ENCODE results near the gene ARHGAP4. TPM values are rescaled to one million over a fixed set of nuclear protein-coding genes. Genes with fewer than 3 reads are reported as not detected.

ARHGAP4 gene
- total and polyA plus RNA-seq, 10 of the 15 experiments (the other 5 are each of a cell fraction or from before 2014, with no cell fraction given) = 0.71 to 120 (median 44.3) TPM

DNA sequence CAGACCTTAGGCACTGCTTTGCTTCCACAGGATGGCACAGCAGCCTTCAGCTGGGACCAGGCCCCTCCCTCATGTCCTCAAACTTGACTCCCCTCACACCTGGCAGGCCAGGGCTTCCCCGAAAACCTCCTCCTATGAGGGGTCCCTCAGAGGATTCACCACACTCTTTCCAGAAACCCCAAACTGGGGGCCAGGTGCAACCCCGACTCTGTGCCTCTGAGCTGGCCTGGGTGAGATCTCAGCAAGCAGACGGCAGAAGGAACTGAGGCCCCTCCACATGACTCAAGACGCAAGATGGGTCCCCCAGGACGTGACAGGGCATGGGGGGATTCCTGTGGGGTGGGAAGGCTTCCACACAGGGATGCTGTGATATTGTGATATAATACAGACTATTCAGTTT is 39.3 kb upstream of the ARHGAP4 start:
- Histone ChIP-seq H2AFZ (ENCODE audit: control insufficient read depth, low read depth, low read length) (no peak overlapping the region), H3K27ac (ENCODE audit: control insufficient read depth, insufficient read depth) (no peak overlapping the region), H3K9ac (ENCODE audit: control insufficient read depth, insufficient read depth, low read length) (no peak overlapping the region), H3K9me3 (replicated peaks; ENCODE audit: control insufficient read depth, insufficient read depth, low read length) (no peaks in the 10 kb centered on the region), H4K20me1 (ENCODE audit: control insufficient read depth, insufficient read depth) (no peaks in the 10 kb centered on the region; the same call in 1 of the 2 replicates), H3K4me1 (ENCODE audit: control insufficient read depth, insufficient read depth, low read length) (peaks cover 9% of the 10 kb centered on the region), H3K79me2 (ENCODE audit: control insufficient read depth, insufficient read depth, low read length) (peaks cover 60% of the 10 kb centered on the region), H3K27me3 (replicated peaks in 1 of 2; ENCODE audit: control insufficient read depth in 2 of 2, insufficient read depth in 2 of 2, low read length in 1 of 2) (no peaks in the 10 kb centered on the region), H3K36me3 (ENCODE audit: control insufficient read depth in 2 of 2, insufficient read depth in 2 of 2, low read length in 1 of 2) (peaks cover 12 to 30% of the 10 kb centered on the region in 2 experiments), H3K4me2 (ENCODE audit: control insufficient read depth, insufficient read depth) (no peak overlapping the region), H3K4me3 (no peak overlapping the region)
- intact Hi-C loops (cut with micrococcal nuclease; ENCODE audit: unreplicated experiment) = no loop called here
- in situ Hi-C loops (cut with MboI) = loop anchor here (10.0 kb wide), 1 partner anchor 1011 kb away; no protein-coding TSS in a partner anchor
- POLR2A ChIA-PET = interaction anchor here (1.7 to 7.9 kb wide), 2 partner anchors 20 to 38 kb away, joined by 3 to 68 read pairs; partner anchors contain the start of gene ARHGAP4
- FAIRE-seq = no peak
- SMC1A ChIA-PET (ENCODE audit: uncharacterized antibody, unreplicated experiment) = no interaction called here
- WGBS (ENCODE audit: insufficient coverage, insufficient replicate concordance, low lambda C conversion rate, missing lambda C conversion rate) = 63% methylated on average over 5 of the region's 5 CpGs
- RAD21 ChIA-PET (ENCODE audit: unreplicated experiment) = interaction anchor here (0.7 kb wide), 1 partner anchor 21 kb away, joined by 3 read pairs; the partner anchor contains the start of gene RENBP
- DNase-seq (ENCODE audit: low read depth, low spot score) = no peak
- no TSS peak for BruUV-seq (replicated peaks)
- ATAC-seq = no peak
- CTCF ChIA-PET = interaction anchor here (5.4 to 5.5 kb wide), 2 partner anchors 18 to 41 kb away, joined by 31 to 40 read pairs; no protein-coding TSS in a partner anchor
- TF ChIP-seq TCF3 (IDR thresholded peaks at IDR 0.05; ENCODE audit: borderline replicate concordance, insufficient read depth, low read depth, low read length) (no peak), YBX1 (IDR thresholded peaks at IDR 0.05) (no peak), LARP7 (IDR thresholded peaks at IDR 0.05) (no peak), JUND (IDR thresholded peaks at IDR 0.05; ENCODE audit: low read depth, low read length) (no peak), POLR2A (IDR thresholded peaks at IDR 0.05; ENCODE audit: low read depth, low read length) (no peak), NRF1 (conservative IDR thresholded peaks at IDR 0.05; ENCODE audit: low read depth, low read length) (no peak), RAD21 (IDR thresholded peaks at IDR 0.05; ENCODE audit: insufficient read depth, low read depth, low read length) (no peak), MYC (IDR thresholded peaks at IDR 0.05; ENCODE audit: insufficient read depth, insufficient read length, insufficient replicate concordance, low read length, severe bottlenecking) (no peak), TARDBP (IDR thresholded peaks at IDR 0.05; ENCODE audit: borderline replicate concordance) (no peak), IKZF1 (conservative IDR thresholded peaks at IDR 0.05) (no peak), SREBF2 (IDR thresholded peaks at IDR 0.05; ENCODE audit: low read length) (no peak), NR2C2 (IDR thresholded peaks at IDR 0.05; ENCODE audit: borderline replicate concordance, control insufficient read depth, insufficient read length, low read depth) (no peak), ZNF622 (IDR thresholded peaks at IDR 0.05) (no peak)
- TF ChIP-seq, protein P1, sequence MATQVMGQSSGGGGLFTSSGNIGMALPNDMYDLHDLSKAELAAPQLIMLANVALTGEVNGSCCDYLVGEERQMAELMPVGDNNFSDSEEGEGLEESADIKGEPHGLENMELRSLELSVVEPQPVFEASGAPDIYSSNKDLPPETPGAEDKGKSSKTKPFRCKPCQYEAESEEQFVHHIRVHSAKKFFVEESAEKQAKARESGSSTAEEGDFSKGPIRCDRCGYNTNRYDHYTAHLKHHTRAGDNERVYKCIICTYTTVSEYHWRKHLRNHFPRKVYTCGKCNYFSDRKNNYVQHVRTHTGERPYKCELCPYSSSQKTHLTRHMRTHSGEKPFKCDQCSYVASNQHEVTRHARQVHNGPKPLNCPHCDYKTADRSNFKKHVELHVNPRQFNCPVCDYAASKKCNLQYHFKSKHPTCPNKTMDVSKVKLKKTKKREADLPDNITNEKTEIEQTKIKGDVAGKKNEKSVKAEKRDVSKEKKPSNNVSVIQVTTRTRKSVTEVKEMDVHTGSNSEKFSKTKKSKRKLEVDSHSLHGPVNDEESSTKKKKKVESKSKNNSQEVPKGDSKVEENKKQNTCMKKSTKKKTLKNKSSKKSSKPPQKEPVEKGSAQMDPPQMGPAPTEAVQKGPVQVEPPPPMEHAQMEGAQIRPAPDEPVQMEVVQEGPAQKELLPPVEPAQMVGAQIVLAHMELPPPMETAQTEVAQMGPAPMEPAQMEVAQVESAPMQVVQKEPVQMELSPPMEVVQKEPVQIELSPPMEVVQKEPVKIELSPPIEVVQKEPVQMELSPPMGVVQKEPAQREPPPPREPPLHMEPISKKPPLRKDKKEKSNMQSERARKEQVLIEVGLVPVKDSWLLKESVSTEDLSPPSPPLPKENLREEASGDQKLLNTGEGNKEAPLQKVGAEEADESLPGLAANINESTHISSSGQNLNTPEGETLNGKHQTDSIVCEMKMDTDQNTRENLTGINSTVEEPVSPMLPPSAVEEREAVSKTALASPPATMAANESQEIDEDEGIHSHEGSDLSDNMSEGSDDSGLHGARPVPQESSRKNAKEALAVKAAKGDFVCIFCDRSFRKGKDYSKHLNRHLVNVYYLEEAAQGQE (IDR thresholded peaks at IDR 0.05; ENCODE audit: low read depth, low read length) = no peak
- TF ChIP-seq, protein P2, sequence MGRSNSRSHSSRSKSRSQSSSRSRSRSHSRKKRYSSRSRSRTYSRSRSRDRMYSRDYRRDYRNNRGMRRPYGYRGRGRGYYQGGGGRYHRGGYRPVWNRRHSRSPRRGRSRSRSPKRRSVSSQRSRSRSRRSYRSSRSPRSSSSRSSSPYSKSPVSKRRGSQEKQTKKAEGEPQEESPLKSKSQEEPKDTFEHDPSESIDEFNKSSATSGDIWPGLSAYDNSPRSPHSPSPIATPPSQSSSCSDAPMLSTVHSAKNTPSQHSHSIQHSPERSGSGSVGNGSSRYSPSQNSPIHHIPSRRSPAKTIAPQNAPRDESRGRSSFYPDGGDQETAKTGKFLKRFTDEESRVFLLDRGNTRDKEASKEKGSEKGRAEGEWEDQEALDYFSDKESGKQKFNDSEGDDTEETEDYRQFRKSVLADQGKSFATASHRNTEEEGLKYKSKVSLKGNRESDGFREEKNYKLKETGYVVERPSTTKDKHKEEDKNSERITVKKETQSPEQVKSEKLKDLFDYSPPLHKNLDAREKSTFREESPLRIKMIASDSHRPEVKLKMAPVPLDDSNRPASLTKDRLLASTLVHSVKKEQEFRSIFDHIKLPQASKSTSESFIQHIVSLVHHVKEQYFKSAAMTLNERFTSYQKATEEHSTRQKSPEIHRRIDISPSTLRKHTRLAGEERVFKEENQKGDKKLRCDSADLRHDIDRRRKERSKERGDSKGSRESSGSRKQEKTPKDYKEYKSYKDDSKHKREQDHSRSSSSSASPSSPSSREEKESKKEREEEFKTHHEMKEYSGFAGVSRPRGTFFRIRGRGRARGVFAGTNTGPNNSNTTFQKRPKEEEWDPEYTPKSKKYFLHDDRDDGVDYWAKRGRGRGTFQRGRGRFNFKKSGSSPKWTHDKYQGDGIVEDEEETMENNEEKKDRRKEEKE (IDR thresholded peaks at IDR 0.05) = no peak
- TF ChIP-seq, protein P3, sequence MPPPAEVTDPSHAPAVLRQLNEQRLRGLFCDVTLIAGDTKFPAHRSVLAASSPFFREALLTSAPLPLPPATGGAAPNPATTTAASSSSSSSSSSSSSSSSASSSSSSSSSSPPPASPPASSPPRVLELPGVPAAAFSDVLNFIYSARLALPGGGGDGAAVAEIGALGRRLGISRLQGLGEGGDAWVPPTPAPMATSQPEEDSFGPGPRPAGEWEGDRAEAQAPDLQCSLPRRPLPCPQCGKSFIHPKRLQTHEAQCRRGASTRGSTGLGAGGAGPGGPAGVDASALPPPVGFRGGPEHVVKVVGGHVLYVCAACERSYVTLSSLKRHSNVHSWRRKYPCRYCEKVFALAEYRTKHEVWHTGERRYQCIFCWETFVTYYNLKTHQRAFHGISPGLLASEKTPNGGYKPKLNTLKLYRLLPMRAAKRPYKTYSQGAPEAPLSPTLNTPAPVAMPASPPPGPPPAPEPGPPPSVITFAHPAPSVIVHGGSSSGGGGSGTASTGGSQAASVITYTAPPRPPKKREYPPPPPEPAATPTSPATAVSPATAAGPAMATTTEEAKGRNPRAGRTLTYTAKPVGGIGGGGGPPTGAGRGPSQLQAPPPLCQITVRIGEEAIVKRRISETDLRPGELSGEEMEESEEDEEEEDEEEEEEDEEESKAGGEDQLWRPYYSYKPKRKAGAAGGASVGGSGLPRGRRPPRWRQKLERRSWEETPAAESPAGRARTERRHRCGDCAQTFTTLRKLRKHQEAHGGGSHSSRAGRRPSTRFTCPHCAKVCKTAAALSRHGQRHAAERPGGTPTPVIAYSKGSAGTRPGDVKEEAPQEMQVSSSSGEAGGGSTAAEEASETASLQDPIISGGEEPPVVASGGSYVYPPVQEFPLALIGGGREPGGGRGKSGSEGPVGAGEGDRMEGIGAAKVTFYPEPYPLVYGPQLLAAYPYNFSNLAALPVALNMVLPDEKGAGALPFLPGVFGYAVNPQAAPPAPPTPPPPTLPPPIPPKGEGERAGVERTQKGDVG (CRISPR knock-in tag; IDR thresholded peaks at IDR 0.05) = no peak

Measured in GM12878 (cell line).